Liver (tissue), 9 donors: ENCODE results near the gene OR5D16. TPM values are rescaled to one million over a fixed set of nuclear protein-coding genes. Genes with fewer than 3 reads are reported as not detected.

Source experiments
- DNase-seq: peaks from one replicate; pipeline ENCODE4 v3.0.0-alpha.2; 2017; ENCODE audit warnings: low spot score
- H3K27ac ChIP-seq, 2 donors: one replicate each; pipeline ENCODE4 v1.7.0; 2013; ENCODE audit warnings: inconsistent platforms in 2 of 2, low read length in 2 of 2, control low read depth in 1 of 2, low read depth in 1 of 2, mild to moderate bottlenecking in 1 of 2
- H3K27me3 ChIP-seq, 4 donors: one replicate each; pipeline versions ENCODE4 v1.6.1 to v1.7.0; 2013; ENCODE audit warnings: low read length in 3 of 4, inconsistent platforms in 1 of 4, mild to moderate bottlenecking in 1 of 4, moderate library complexity in 1 of 4; ENCODE audit not compliant: control insufficient read depth in 4 of 4, insufficient read depth in 4 of 4
- H3K36me3 ChIP-seq, 4 donors: one replicate each; pipeline versions ENCODE4 v1.6.1 to v1.7.0; 2013; ENCODE audit warnings: low read length in 3 of 4, mild to moderate bottlenecking in 3 of 4, low read depth in 1 of 4, moderate library complexity in 1 of 4; ENCODE audit not compliant: control insufficient read depth in 4 of 4, insufficient read depth in 3 of 4
- H3K4me1 ChIP-seq, 4 donors: one replicate each; pipeline versions ENCODE4 v1.6.1 to v1.7.0; 2013; ENCODE audit warnings: low read length in 3 of 4, mild to moderate bottlenecking in 3 of 4, moderate library complexity in 1 of 4; ENCODE audit not compliant: control insufficient read depth in 4 of 4, insufficient read depth in 4 of 4
- H3K4me3 ChIP-seq, 3 donors: one replicate each; pipeline versions ENCODE4 v1.6.1 to v1.7.0; 2013; ENCODE audit warnings: low read length in 3 of 3, control low read depth in 1 of 3, low read depth in 1 of 3, mild to moderate bottlenecking in 1 of 3
- H3K9ac ChIP-seq, 2 donors: one replicate each; pipeline ENCODE4 v1.7.0; 2013; ENCODE audit warnings: low read length in 2 of 2, mild to moderate bottlenecking in 2 of 2, moderate library complexity in 2 of 2, control low read depth in 1 of 2, low read depth in 1 of 2
- H3K9me3 ChIP-seq, 4 donors: one replicate each; pipeline versions ENCODE4 v1.6.1 to v1.7.0; 2013; ENCODE audit warnings: low read length in 3 of 4; ENCODE audit not compliant: control insufficient read depth in 4 of 4
- ATF3 ChIP-seq: IDR thresholded peaks from 2 replicates; pipeline ENCODE4 v1.6.1; 2016; ENCODE audit warnings: antibody characterized with exemption
- EGR1 ChIP-seq, 2 donors: IDR thresholded peaks; 2 replicates each; pipeline ENCODE4 v1.6.1; 2016 to 2018; ENCODE audit warnings: antibody characterized with exemption in 2 of 2, low read depth in 2 of 2
- FOXA1 ChIP-seq: IDR thresholded peaks from 2 replicates; pipeline ENCODE4 v1.6.1; 2016; ENCODE audit warnings: antibody characterized with exemption
- FOXA2 ChIP-seq: IDR thresholded peaks from 2 replicates; pipeline ENCODE4 v1.6.1; 2016; ENCODE audit warnings: antibody characterized with exemption
- GABPA ChIP-seq, 2 donors: IDR thresholded peaks in 1 of 2; conservative IDR thresholded peaks in 1 of 2; 2 replicates each; pipeline ENCODE4 v1.6.1; 2016; ENCODE audit warnings: antibody characterized with exemption in 2 of 2, mild to moderate bottlenecking in 1 of 2, moderate library complexity in 1 of 2
- HNF4A ChIP-seq, 2 donors: conservative IDR thresholded peaks; 2 replicates each; pipeline ENCODE4 v1.6.1; 2016; ENCODE audit warnings: antibody characterized with exemption in 2 of 2, mild to moderate bottlenecking in 2 of 2
- HNF4G ChIP-seq: IDR thresholded peaks from 2 replicates; pipeline ENCODE4 v1.6.1; 2016; ENCODE audit warnings: antibody characterized with exemption
- JUND ChIP-seq, 2 donors: IDR thresholded peaks; 2 replicates each; pipeline ENCODE4 v1.6.1; 2016; ENCODE audit warnings: antibody characterized with exemption in 2 of 2
- MAX ChIP-seq: IDR thresholded peaks from 2 replicates; pipeline ENCODE4 v1.6.1; 2016; ENCODE audit warnings: antibody characterized with exemption
- NR2F2 ChIP-seq: IDR thresholded peaks from 2 replicates; pipeline ENCODE4 v1.6.1; 2016; ENCODE audit warnings: antibody characterized with exemption
- RAD21 ChIP-seq, 2 donors: IDR thresholded peaks; 2 replicates each; pipeline ENCODE4 v1.6.1; 2016; ENCODE audit warnings: antibody characterized with exemption in 2 of 2, mild to moderate bottlenecking in 2 of 2
- RXRA ChIP-seq, 2 donors: IDR thresholded peaks; 2 replicates each; pipeline ENCODE4 v1.6.1; 2017 to 2018; ENCODE audit warnings: antibody characterized with exemption in 2 of 2, mild to moderate bottlenecking in 1 of 2
- SP1 ChIP-seq: IDR thresholded peaks from 2 replicates; pipeline ENCODE4 v1.6.1; 2018; ENCODE audit warnings: antibody characterized with exemption, mild to moderate bottlenecking
- TAF1 ChIP-seq: conservative IDR thresholded peaks from 2 replicates; pipeline ENCODE4 v1.6.1; 2016; ENCODE audit warnings: antibody characterized with exemption, mild to moderate bottlenecking
- YY1 ChIP-seq: IDR thresholded peaks from 2 replicates; pipeline ENCODE4 v1.6.1; 2016; ENCODE audit warnings: antibody characterized with exemption, mild to moderate bottlenecking
- polyA plus RNA-seq, 2 donors: library from polyadenylated mRNA; stranded (reverse) in 1 of 2; unstranded in 1 of 2; fragments of 200-250 nt in 1 of 2; fragments of >200 nt in 1 of 2; fragmentation: Nextera tagmentation in 1 of 2; extraction: Ambion mirVana in 1 of 2; gene quantifications; one replicate each; pipeline versions ENCODE4 v1.2.1 to v1.2.3, GENCODE V29; 2013 to 2015
- total RNA-seq, 2 donors: library from RNA; depleted of rRNA; stranded (reverse); fragments of >200 nt; gene quantifications; one replicate each; pipeline ENCODE4 v1.2.3, GENCODE V29; 2014
- TF ChIP-seq, protein P1 (sequence below): IDR thresholded peaks from 2 replicates; pipeline ENCODE4 v1.6.1; 2016; ENCODE audit warnings: antibody characterized with exemption
- TF ChIP-seq, protein P2 (sequence below): IDR thresholded peaks from 2 replicates; pipeline ENCODE4 v1.6.1; 2016; ENCODE audit warnings: antibody characterized with exemption, mild to moderate bottlenecking
- TF ChIP-seq, protein P3 (sequence below): fragments of 150-350 bp; IDR thresholded peaks from 2 replicates; pipeline ENCODE4 v1.5.1; 2017; ENCODE audit warnings: improper control_type of control experiment, low read depth, low read length; ENCODE audit not compliant: missing input control
- donor health status: healthy.
- donor health status: healthy.
- donor health status: healthy.
- donor health status: healthy.
- donor health status: healthy.

The OR5D16 gene
- total and polyA plus RNA-seq, 4 donors = not detected

- no peak for DNase-seq
- H3K27me3 ChIP-seq = no peaks in the 10 kb centered on the region
- no peak within 1 kb of the TSS for H3K9ac ChIP-seq
- H3K4me1 ChIP-seq = no peaks in the 10 kb centered on the region
- H3K9me3 ChIP-seq = no peaks in the 10 kb centered on the region
- no peaks in the 10 kb centered on the region for H3K36me3 ChIP-seq
- TF ChIP-seq HNF4G (no peak), MAX (no peak), RAD21 (IDR thresholded peaks at IDR 0.05) (no peak), GABPA (IDR thresholded peaks at IDR 0.05 in 1 of 2, conservative IDR thresholded peaks at IDR 0.05 in 1 of 2) (no peak), JUND (IDR thresholded peaks at IDR 0.05) (no peak), EGR1 (IDR thresholded peaks at IDR 0.05; ENCODE audit: low read depth in 2 of 2) (no peak), NR2F2 (no peak), ATF3 (no peak), YY1 (no peak), RXRA (IDR thresholded peaks at IDR 0.05) (no peak), SP1 (no peak), TAF1 (no peak), FOXA2 (no peak), FOXA1 (no peak), HNF4A (conservative IDR thresholded peaks at IDR 0.05) (no peak)
- TF ChIP-seq, protein P1, sequence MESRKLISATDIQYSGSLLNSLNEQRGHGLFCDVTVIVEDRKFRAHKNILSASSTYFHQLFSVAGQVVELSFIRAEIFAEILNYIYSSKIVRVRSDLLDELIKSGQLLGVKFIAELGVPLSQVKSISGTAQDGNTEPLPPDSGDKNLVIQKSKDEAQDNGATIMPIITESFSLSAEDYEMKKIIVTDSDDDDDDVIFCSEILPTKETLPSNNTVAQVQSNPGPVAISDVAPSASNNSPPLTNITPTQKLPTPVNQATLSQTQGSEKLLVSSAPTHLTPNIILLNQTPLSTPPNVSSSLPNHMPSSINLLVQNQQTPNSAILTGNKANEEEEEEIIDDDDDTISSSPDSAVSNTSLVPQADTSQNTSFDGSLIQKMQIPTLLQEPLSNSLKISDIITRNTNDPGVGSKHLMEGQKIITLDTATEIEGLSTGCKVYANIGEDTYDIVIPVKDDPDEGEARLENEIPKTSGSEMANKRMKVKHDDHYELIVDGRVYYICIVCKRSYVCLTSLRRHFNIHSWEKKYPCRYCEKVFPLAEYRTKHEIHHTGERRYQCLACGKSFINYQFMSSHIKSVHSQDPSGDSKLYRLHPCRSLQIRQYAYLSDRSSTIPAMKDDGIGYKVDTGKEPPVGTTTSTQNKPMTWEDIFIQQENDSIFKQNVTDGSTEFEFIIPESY = no peak
- TF ChIP-seq, protein P2, sequence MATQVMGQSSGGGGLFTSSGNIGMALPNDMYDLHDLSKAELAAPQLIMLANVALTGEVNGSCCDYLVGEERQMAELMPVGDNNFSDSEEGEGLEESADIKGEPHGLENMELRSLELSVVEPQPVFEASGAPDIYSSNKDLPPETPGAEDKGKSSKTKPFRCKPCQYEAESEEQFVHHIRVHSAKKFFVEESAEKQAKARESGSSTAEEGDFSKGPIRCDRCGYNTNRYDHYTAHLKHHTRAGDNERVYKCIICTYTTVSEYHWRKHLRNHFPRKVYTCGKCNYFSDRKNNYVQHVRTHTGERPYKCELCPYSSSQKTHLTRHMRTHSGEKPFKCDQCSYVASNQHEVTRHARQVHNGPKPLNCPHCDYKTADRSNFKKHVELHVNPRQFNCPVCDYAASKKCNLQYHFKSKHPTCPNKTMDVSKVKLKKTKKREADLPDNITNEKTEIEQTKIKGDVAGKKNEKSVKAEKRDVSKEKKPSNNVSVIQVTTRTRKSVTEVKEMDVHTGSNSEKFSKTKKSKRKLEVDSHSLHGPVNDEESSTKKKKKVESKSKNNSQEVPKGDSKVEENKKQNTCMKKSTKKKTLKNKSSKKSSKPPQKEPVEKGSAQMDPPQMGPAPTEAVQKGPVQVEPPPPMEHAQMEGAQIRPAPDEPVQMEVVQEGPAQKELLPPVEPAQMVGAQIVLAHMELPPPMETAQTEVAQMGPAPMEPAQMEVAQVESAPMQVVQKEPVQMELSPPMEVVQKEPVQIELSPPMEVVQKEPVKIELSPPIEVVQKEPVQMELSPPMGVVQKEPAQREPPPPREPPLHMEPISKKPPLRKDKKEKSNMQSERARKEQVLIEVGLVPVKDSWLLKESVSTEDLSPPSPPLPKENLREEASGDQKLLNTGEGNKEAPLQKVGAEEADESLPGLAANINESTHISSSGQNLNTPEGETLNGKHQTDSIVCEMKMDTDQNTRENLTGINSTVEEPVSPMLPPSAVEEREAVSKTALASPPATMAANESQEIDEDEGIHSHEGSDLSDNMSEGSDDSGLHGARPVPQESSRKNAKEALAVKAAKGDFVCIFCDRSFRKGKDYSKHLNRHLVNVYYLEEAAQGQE = no peak
- TF ChIP-seq, protein P3, sequence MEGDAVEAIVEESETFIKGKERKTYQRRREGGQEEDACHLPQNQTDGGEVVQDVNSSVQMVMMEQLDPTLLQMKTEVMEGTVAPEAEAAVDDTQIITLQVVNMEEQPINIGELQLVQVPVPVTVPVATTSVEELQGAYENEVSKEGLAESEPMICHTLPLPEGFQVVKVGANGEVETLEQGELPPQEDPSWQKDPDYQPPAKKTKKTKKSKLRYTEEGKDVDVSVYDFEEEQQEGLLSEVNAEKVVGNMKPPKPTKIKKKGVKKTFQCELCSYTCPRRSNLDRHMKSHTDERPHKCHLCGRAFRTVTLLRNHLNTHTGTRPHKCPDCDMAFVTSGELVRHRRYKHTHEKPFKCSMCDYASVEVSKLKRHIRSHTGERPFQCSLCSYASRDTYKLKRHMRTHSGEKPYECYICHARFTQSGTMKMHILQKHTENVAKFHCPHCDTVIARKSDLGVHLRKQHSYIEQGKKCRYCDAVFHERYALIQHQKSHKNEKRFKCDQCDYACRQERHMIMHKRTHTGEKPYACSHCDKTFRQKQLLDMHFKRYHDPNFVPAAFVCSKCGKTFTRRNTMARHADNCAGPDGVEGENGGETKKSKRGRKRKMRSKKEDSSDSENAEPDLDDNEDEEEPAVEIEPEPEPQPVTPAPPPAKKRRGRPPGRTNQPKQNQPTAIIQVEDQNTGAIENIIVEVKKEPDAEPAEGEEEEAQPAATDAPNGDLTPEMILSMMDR = no peak
- no peak within 1 kb of the TSS for H3K27ac ChIP-seq
- H3K4me3 ChIP-seq = no peak within 1 kb of the TSS
Measured at GRCh38 chr11:55826919-55827318, 11.6 kb upstream of the OR5D16 start, which contains the start of gene OR5L2. OR5L2 (plus strand) TSS chr11:55827219; CDS start chr11:55827219, 0 bp downstream.
